Eye (tissue), 1 donor: ENCODE measurements around the gene MALAT1.
A peak's percentile ranks its signal among the peaks of the same experiment; 100 is the strongest.

Experiments used
- DNase-seq: peaks from one replicate; pipeline ENCODE4 v3.0.0-alpha.2; 2015

The MALAT1 gene

GRCh38 chr11:65479184-65480145 is 19.4 kb upstream of the MALAT1 start:
- DNase-seq, result peak; percentile 66

GRCh38 chr11:65482306-65482850 is 16.5 kb upstream of the MALAT1 start:
- no peak for DNase-seq

GRCh38 chr11:65485920-65486219 is 13.0 kb upstream of the MALAT1 start:
- peak; percentile 43 for DNase-seq

GRCh38 chr11:65486570-65487466 is 12.0 kb upstream of the MALAT1 start:
- peak; percentile 57 for DNase-seq

GRCh38 chr11:65487467-65488272 is 11.2 kb upstream of the MALAT1 start:
- DNase-seq, result peak; percentile 100

- peak; percentile 67 for DNase-seq
Observed at GRCh38 chr11:65488273-65489034, 10.4 kb upstream of the MALAT1 start.

GRCh38 chr11:65489035-65489705 is 9.7 kb upstream of the MALAT1 start:
- peak; percentile 90 for DNase-seq

GRCh38 chr11:65489706-65490320 is 9.0 kb upstream of the MALAT1 start:
- peak; percentile 80 for DNase-seq

GRCh38 chr11:65491163-65491465 is 7.7 kb upstream of the MALAT1 start:
- DNase-seq, result no peak

GRCh38 chr11:65491614-65492386 is 7.0 kb upstream of the MALAT1 start:
- peak; percentile 92 for DNase-seq

- DNase-seq, result no peak
Observed at GRCh38 chr11:65492387-65492636, 6.5 kb upstream of the MALAT1 start.

- DNase-seq, result peak; percentile 65
Observed at GRCh38 chr11:65492637-65493366, 6.0 kb upstream of the MALAT1 start.

GRCh38 chr11:65493367-65494176 is 5.3 kb upstream of the MALAT1 start:
- peak; percentile 63 for DNase-seq

- peak; percentile 73 for DNase-seq
Observed at GRCh38 chr11:65496304-65497140, 2.3 kb upstream of the MALAT1 start.

GRCh38 chr11:65497141-65498041 is 1.5 kb upstream of the MALAT1 start:
- peak; percentile 99 for DNase-seq

- DNase-seq, result no peak
Observed at GRCh38 chr11:65498042-65498726, 661 bp upstream of the MALAT1 start.
